CD4-positive, alpha-beta T cell treated with Interleukin-6 for 4 hours (primary cell): Measurements from ENCODE around the gene ZG16B.
A peak's percentile ranks its signal among the peaks of the same experiment; 100 is the strongest.

Experiments used
- DNase-seq: peaks from one replicate; pipeline ENCODE4 v3.0.0-alpha.2; 2020; ENCODE audit warnings: mixed read lengths

Gene ZG16B

GRCh38 chr16:2808181-2808580 is 21.9 kb upstream of the ZG16B start:
- DNase-seq = no peak

- DNase-seq = no peak
Measured at GRCh38 chr16:2809149-2809760, 20.8 kb upstream of the ZG16B start.

- DNase-seq = no peak
Measured at GRCh38 chr16:2810651-2811050, 19.5 kb upstream of the ZG16B start.

DNA sequence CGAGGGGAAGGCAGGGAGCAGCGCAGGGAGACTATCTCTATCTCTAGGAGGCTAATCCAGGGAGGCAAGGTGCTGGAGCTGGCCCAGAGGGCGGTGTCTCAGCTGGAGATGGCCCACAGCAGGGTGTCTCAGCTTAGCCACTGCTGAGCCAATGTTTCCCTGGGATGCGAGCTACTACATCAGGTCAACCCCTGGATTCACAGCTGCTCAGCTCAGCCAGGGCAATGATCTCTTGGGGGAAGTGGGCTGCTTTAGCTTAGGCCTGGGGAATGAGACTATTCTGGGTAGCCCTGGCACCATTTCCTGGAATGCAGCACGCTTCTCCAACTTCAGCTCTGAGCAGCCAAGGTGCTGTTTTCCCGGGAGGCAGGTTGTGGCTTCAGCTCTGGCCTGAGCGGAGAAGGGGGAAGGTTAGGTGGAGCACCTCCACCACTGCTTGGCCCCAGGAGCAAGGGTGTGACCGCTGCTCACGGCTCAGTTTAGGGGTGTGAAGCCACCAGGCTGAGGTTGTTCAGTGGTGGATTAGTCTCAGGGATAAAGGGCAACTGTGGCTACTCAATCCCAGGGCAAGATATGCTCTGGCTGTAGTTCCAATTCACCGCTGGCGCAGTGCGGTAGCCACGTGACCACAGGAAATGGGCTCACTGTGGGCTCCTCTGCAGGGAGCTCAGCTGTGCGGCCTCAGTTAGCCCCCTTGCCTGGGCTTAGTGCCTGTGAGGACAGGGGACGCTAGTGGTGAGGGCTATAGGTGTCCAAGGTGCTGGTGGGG is 18.2 kb upstream of the ZG16B start:
- DNase-seq = no peak

GRCh38 chr16:2813771-2814221 is 16.3 kb upstream of the ZG16B start:
- DNase-seq = no peak

GRCh38 chr16:2814551-2815298 is 15.4 kb upstream of the ZG16B start:
- no peak for DNase-seq

- no peak for DNase-seq
Measured at GRCh38 chr16:2815299-2815771, 14.8 kb upstream of the ZG16B start.

DNA sequence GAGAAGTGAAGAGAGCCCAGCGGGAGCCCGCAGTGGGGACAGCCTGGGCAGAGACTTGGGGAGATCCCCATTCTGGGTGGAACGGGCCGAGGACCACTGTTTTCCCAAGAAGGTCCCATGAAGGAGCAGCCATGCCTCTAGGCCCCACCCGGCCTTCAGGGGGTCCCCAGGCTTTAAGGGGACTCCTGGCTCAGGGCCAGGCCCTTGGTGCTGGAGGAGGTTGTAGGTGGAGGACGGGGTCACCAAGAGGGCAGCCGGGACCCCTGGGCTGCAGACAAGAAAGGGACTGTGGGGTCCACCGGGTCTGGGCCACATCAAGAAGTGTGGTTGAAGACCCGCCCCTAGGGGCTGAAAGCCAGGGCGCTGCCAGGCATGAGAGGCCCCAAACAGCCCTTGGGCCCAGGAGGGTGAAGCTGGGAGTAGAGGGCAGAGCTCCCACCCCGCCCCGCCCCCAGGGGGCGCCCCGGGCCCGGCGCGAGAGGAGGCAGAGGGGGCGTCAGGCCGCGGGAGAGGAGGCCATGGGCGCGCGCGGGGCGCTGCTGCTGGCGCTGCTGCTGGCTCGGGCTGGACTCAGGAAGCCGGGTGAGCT is 13.3 kb upstream of the ZG16B start, which contains the start of gene PRSS21:
Gene PRSS21 (plus strand): TSS at position 487 of the 589 bp plus-strand sequence. CDS start 32 bp downstream, at position 519.
- DNase-seq = peak; percentile 45

GRCh38 chr16:2817340-2818271 is 12.5 kb upstream of the ZG16B start:
- peak; percentile 26 for DNase-seq

GRCh38 chr16:2818272-2818876 is 11.7 kb upstream of the ZG16B start:
- no peak for DNase-seq

GRCh38 chr16:2819179-2819938 is 10.7 kb upstream of the ZG16B start:
- DNase-seq = no peak

DNA sequence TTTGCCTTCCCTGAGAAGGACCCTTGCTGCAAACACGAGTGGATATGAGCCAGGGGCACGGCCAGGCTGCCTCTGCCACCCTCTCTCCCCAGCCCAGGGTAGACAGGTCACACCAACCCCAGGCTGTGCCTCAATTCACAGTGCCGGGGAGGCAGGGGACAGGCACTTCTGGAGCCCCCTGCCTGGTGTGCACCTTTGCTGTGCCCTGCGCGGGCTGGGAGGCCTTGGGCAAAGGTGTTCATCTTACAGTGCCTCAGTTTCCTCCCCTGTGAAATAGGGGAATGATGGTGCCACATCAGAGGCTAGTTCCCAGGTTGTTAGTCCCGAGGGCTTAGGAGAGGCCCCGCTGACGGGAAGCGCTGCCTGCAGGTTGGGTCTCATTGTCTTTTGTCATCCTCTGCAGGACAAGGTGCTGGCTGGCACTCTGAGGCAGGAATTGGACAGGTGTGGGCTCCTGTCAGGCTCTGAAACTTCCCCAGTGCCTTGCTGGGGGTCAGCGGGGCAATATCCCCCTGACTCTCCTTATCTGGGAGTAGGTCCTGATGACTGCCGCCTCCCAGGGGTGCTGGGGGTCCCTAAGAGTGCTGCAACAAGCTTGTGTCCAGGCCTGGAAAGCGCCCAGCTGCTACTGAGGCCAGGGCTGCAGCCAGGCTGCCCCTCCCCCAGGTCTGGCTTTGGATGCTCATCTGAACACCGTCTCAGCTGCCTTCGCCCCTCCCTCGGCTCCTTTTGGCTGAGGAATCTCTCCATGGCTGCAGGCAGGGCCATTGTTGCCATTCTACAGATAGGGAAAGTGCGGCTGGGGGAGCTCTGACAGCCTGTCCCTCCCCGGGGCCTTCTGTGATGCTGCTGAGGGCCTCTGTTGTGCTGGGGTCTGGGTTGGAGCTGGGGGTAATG is 9.9 kb upstream of the ZG16B start:
- no peak for DNase-seq

- DNase-seq = no peak
Measured at GRCh38 chr16:2820836-2821486, 9.1 kb upstream of the ZG16B start.

DNA sequence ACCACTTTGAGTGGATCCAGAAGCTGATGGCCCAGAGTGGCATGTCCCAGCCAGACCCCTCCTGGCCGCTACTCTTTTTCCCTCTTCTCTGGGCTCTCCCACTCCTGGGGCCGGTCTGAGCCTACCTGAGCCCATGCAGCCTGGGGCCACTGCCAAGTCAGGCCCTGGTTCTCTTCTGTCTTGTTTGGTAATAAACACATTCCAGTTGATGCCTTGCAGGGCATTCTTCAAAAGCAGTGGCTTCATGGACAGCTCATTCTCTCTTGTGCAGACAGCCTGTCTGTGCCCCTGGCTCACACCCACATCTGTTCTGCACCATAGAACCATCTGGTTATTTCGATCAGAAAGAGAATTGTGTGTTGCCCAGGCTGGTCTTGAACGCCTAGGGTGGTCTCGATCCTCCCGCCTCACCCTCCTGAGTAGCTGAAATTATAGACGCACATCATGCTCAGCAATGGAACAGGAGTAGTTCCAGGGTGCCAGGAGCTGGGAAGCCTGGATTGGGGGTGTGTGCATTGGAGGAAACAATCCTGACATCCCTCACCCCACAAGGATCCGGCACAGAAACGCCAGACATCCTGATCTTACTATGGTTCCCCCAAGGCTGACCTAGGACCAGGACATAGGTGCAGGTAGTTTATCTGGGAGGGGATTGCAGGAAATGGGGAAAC is 8.5 kb upstream of the ZG16B start:
- DNase-seq = no peak

- no peak for DNase-seq
Measured at GRCh38 chr16:2822158-2822495, 8.0 kb upstream of the ZG16B start.

- DNase-seq = no peak
Measured at GRCh38 chr16:2822496-2822895, 7.6 kb upstream of the ZG16B start.

DNA sequence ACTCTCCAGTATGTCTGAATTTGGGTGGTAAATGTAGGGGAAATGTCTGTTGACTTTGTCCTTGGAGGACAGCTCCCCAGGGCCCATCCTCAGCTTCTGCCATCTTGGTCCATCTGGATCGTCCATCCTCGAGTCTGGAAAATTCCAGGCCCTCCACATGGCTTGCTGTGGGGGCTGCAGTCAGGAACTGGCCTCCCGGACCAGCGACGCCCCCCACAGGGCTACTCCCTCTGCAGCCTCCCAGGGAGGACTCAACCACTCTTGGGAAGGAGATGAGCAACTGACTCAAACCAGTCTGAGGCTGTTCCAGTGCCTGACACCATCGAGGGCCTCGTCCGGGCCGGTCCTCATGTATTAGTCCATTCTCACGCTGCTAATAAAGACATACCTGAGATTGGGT is 5.5 kb upstream of the ZG16B start:
- no peak for DNase-seq

DNA sequence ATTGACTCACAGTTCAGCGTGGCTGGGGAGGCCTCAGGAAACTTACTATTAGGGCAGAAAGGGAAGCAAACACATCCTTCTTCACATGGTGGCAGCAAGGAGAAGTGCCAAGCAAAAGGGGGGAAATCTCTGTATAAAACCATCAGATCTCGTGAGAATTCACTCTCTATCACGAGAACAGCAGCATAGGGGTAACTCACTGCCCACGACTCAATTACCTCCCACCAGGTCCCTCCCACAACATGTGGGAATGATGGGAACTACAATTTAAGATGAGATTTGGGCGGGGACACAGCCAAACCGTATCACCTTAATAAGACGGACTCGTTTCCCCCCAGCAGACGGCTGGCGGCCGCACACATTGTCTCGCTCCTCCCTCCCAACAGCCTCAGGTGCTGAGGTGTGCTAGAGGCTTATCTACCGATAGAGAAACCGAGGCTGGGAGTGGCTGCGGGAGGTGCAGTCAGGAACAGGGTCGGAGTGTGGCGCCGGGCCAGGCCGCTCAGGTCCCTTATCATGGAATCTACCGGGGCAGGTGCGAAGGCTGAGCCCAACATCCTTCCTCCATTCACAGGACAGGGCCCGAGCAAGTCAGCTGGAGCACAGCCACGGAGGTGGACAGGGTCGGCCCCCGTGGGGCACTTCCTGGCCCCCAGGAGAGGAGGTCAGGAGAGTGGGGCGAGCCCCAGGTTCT is 4.9 kb upstream of the ZG16B start:
- DNase-seq = no peak
